Measurements from ENCODE around the gene MCEMP1. TPM values are rescaled to one million over a fixed set of nuclear protein-coding genes. Genes with fewer than 3 reads are reported as not detected.

MCEMP1 gene
- total and polyA plus RNA-seq, 2 experiments from 2014 or later: not detected

DNA sequence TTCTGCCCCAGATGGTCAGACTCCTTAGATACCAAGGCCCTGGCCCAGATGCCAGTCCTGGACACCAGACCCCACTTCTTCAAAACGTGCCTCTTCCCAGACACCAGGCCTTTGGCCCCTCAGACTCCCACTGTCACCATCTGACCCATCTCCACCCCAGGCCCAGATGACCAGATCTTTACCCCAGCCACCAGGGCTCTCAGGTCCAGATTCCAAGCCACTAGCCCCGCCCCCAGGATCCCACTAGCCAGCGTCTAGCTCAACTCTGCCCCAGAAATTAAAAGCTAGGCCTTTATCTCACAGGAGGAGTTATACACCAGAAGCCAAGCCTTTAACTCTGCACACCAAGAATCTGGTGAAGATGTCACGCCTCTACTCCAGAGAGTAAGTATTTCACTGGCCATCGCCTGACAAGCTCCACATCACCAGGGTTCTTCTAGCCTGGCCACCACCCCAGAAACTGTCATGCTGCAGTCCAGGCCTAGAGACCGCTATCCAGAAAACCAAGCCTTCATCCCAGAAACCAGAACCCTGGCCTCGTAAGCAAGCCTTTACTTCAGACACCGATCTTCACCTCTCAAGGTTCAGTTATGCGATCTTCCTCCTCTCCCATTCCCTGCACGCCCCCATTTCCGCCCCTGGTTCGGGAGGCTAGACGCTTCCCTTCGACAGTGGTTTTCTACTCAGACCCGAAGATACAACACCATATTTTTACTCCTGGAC, 48.1 kb upstream of the MCEMP1 start (continued):
- TF ChIP-seq, protein P1, sequence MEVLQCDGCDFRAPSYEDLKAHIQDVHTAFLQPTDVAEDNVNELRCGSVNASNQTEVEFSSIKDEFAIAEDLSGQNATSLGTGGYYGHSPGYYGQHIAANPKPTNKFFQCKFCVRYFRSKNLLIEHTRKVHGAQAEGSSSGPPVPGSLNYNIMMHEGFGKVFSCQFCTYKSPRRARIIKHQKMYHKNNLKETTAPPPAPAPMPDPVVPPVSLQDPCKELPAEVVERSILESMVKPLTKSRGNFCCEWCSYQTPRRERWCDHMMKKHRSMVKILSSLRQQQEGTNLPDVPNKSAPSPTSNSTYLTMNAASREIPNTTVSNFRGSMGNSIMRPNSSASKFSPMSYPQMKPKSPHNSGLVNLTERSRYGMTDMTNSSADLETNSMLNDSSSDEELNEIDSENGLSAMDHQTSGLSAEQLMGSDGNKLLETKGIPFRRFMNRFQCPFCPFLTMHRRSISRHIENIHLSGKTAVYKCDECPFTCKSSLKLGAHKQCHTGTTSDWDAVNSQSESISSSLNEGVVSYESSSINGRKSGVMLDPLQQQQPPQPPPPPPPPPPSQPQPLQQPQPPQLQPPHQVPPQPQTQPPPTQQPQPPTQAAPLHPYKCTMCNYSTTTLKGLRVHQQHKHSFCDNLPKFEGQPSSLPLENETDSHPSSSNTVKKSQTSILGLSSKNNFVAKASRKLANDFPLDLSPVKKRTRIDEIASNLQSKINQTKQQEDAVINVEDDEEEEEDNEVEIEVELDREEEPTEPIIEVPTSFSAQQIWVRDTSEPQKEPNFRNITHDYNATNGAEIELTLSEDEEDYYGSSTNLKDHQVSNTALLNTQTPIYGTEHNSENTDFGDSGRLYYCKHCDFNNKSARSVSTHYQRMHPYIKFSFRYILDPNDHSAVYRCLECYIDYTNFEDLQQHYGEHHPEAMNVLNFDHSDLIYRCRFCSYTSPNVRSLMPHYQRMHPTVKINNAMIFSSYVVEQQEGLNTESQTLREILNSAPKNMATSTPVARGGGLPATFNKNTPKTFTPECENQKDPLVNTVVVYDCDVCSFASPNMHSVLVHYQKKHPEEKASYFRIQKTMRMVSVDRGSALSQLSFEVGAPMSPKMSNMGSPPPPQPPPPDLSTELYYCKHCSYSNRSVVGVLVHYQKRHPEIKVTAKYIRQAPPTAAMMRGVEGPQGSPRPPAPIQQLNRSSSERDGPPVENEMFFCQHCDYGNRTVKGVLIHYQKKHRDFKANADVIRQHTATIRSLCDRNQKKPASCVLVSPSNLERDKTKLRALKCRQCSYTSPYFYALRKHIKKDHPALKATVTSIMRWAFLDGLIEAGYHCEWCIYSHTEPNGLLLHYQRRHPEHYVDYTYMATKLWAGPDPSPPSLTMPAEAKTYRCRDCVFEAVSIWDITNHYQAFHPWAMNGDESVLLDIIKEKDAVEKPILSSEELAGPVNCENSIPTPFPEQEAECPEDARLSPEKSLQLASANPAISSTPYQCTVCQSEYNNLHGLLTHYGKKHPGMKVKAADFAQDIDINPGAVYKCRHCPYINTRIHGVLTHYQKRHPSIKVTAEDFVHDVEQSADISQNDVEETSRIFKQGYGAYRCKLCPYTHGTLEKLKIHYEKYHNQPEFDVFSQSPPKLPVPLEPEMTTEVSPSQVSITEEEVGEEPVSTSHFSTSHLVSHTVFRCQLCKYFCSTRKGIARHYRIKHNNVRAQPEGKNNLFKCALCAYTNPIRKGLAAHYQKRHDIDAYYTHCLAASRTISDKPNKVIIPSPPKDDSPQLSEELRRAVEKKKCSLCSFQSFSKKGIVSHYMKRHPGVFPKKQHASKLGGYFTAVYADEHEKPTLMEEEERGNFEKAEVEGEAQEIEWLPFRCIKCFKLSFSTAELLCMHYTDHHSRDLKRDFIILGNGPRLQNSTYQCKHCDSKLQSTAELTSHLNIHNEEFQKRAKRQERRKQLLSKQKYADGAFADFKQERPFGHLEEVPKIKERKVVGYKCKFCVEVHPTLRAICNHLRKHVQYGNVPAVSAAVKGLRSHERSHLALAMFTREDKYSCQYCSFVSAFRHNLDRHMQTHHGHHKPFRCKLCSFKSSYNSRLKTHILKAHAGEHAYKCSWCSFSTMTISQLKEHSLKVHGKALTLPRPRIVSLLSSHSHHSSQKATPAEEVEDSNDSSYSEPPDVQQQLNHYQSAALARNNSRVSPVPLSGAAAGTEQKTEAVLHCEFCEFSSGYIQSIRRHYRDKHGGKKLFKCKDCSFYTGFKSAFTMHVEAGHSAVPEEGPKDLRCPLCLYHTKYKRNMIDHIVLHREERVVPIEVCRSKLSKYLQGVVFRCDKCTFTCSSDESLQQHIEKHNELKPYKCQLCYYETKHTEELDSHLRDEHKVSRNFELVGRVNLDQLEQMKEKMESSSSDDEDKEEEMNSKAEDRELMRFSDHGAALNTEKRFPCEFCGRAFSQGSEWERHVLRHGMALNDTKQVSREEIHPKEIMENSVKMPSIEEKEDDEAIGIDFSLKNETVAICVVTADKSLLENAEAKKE (CRISPR knock-in tag; IDR thresholded peaks at IDR 0.05): no peak
- no peak for TF ChIP-seq EZH2phosphoT487 (IDR thresholded peaks at IDR 0.05; ENCODE audit: unreplicated experiment)
- no peak for TF ChIP-seq ZNF331 (CRISPR knock-in tag; IDR thresholded peaks at IDR 0.05; ENCODE audit: low read depth)

DNA sequence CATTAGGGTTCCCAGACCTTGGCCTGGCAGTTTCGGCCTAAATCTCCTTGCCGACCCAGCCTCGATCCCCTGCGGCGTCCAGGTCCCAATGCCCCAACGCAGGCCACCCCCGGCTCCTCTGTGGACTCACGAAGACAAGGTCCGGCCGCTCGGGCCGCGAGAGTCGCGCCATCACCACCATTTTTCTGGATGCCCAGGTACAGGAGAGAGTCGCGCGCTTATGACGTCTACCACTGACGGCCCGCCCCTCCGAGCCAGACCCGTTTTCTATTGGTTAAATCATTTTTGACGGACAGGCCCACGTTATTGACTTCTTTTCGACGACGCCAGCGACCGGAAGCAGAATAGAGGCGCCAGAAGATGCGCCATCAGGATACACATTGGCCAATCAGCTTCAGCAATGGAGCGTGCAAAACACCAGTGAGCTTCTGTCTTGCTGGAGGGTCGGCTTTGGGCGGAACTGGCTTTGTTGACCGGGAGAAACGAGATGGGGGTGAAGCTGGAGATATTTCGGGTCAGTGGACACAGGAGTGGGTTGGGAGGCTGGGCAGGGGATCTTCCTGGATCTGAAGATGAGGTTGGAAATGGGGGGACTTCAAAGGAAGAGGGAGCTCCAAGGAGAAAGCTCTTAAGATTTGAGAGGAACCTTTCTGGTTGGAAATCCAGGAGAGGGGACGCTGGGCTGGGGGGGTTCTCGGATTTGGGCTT, 47.4 kb upstream of the MCEMP1 start, which contains the start of the genes PET100 and XAB2:
Gene PET100 (plus strand): TSS at position 447 of the 708 bp plus-strand sequence. CDS start 41 bp downstream, at position 488.
Gene XAB2 (minus strand): TSS at position 199 of the 708 bp plus-strand sequence. CDS start 18 bp downstream, at position 181.
- peaks cover 13% of the 10 kb centered on the region for H3K27me3 Mint-ChIP-seq (ENCODE audit: insufficient read depth, low read depth, poor library complexity)
- peak within 1 kb of the TSS; percentile 97 for H3K4me3 Mint-ChIP-seq

More for the DNA sequence above, 47.4 kb upstream of the MCEMP1 start, which contains the start of the genes PET100 and XAB2:
- Mint-ChIP-seq H3K27ac (peak within 1 kb of the TSS; percentile 99), H3K9me3 (no peaks in the 10 kb centered on the region; the same call in 2 of the 3 replicates), H3K36me3 (ENCODE audit: low read depth) (peaks cover 8% of the 10 kb centered on the region; the same call in 2 of the 3 replicates), H3K4me1 (peaks cover 16% of the 10 kb centered on the region)
- H3K36me3 ChIP-seq (ENCODE audit: insufficient read depth): no peaks in the 10 kb centered on the region
- H2AFZ ChIP-seq: peak within 1 kb of the TSS; percentile 23; the same call in 1 of the 2 replicates
- no peaks in the 10 kb centered on the region for H3F3A ChIP-seq (replicated peaks; ENCODE audit: low read depth)
- peaks cover 8% of the 10 kb centered on the region for H4K20me1 ChIP-seq (replicated peaks; ENCODE audit: insufficient read depth)
- ATAC-seq (peak; percentile 98), DNase-seq (ENCODE audit: low spot score) (peak; percentile 98)
- H3K4me3 ChIP-seq: peak within 1 kb of the TSS; percentile 89
- no peaks in the 10 kb centered on the region for H3K9me2 ChIP-seq (ENCODE audit: insufficient read depth)
- H3K4me1 ChIP-seq (ENCODE audit: insufficient read depth): peaks cover 14% of the 10 kb centered on the region; the same call in 1 of the 2 replicates
- H3K4me2 ChIP-seq: peak within 1 kb of the TSS; percentile 89
- H3K27me3 ChIP-seq (ENCODE audit: insufficient read depth): 0 out of 2 replicates have a peak, but pooled peaks cover 3% of the 10 kb centered on the region
- peaks cover 43% of the 10 kb centered on the region for H3K79me2 ChIP-seq (replicated peaks; ENCODE audit: insufficient read depth)
- TF ChIP-seq, protein P2, sequence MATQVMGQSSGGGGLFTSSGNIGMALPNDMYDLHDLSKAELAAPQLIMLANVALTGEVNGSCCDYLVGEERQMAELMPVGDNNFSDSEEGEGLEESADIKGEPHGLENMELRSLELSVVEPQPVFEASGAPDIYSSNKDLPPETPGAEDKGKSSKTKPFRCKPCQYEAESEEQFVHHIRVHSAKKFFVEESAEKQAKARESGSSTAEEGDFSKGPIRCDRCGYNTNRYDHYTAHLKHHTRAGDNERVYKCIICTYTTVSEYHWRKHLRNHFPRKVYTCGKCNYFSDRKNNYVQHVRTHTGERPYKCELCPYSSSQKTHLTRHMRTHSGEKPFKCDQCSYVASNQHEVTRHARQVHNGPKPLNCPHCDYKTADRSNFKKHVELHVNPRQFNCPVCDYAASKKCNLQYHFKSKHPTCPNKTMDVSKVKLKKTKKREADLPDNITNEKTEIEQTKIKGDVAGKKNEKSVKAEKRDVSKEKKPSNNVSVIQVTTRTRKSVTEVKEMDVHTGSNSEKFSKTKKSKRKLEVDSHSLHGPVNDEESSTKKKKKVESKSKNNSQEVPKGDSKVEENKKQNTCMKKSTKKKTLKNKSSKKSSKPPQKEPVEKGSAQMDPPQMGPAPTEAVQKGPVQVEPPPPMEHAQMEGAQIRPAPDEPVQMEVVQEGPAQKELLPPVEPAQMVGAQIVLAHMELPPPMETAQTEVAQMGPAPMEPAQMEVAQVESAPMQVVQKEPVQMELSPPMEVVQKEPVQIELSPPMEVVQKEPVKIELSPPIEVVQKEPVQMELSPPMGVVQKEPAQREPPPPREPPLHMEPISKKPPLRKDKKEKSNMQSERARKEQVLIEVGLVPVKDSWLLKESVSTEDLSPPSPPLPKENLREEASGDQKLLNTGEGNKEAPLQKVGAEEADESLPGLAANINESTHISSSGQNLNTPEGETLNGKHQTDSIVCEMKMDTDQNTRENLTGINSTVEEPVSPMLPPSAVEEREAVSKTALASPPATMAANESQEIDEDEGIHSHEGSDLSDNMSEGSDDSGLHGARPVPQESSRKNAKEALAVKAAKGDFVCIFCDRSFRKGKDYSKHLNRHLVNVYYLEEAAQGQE (IDR thresholded peaks at IDR 0.05; ENCODE audit: unreplicated experiment): no peak
- TF ChIP-seq STAT1 (IDR thresholded peaks at IDR 0.05; ENCODE audit: unreplicated experiment) (no peak), CREB1 (CRISPR knock-in tag; IDR thresholded peaks at IDR 0.05; ENCODE audit: low read depth) (peak; percentile 98), JUNB (IDR thresholded peaks at IDR 0.05; ENCODE audit: unreplicated experiment) (no peak), POLR2AphosphoS5 (IDR thresholded peaks at IDR 0.05; ENCODE audit: low read depth) (peak; percentile 67)
- TF ChIP-seq, protein P3, sequence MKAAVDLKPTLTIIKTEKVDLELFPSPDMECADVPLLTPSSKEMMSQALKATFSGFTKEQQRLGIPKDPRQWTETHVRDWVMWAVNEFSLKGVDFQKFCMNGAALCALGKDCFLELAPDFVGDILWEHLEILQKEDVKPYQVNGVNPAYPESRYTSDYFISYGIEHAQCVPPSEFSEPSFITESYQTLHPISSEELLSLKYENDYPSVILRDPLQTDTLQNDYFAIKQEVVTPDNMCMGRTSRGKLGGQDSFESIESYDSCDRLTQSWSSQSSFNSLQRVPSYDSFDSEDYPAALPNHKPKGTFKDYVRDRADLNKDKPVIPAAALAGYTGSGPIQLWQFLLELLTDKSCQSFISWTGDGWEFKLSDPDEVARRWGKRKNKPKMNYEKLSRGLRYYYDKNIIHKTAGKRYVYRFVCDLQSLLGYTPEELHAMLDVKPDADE (IDR thresholded peaks at IDR 0.05): peak; percentile 75; the same call in 1 of the 2 replicates
- H3K27ac ChIP-seq (ENCODE audit: low read depth): peak within 1 kb of the TSS; percentile 82

Measured in GM23338 (cell line).